ENCODE measurements around the gene FAM168B. TPM values are rescaled to one million over a fixed set of nuclear protein-coding genes. Genes with fewer than 3 reads are reported as not detected.

The FAM168B gene
- total RNA-seq, 1 experiment from 2014 or later: 81.4 TPM

DNA sequence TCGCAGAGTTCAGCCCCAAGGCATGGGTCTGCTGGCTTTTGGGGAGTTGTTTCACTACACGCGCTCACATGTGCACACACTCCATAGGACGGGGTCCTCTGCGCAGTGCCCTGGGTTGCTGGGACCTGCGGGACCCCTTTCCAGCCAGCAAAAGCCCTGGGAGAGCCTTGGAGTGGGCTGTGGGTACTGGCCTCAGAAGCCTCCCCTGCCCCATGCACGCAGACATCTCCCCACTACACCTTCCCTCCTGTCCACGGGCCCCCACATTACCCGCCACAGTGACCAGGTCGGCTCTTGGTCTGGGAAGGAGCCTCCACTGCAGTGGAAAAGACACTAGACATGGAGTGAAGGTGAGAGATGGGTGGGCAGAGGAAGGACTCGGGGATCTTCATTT, 48.5 kb downstream of the FAM168B start:
- no CpG with 5 or more reads among the region's 11 CpGs for WGBS (ENCODE audit: extremely low coverage, insufficient read length, low lambda C conversion rate)
- Histone ChIP-seq H2AK5ac (ENCODE audit: insufficient read length, low read length) (no peak overlapping the region), H3K9me3 (ENCODE audit: control insufficient read depth, low read depth, low read length) (no peaks in the 10 kb centered on the region), H4K8ac (replicated peaks; ENCODE audit: insufficient read length, low read depth, low read length) (no peak overlapping the region), H2BK20ac (ENCODE audit: low read depth, low read length, poor library complexity, severe bottlenecking) (no peak overlapping the region), H2BK120ac (ENCODE audit: low read depth, low read length, poor library complexity, severe bottlenecking) (no peak overlapping the region), H3K4ac (ENCODE audit: low read depth, low read length) (no peak overlapping the region), H2BK5ac (ENCODE audit: insufficient read length, low read length) (no peak overlapping the region), H3T11ph (ENCODE audit: low read length) (no peak overlapping the region), H4K20me1 (ENCODE audit: control insufficient read depth, insufficient read depth, insufficient read length) (peaks cover 2% of the 10 kb centered on the region), H3K4me1 (ENCODE audit: insufficient read depth, low read length) (no peaks in the 10 kb centered on the region), H4K5ac (ENCODE audit: insufficient read length, low read depth, low read length) (no peak overlapping the region), H3K9ac (ENCODE audit: extremely low read depth, insufficient read length, low read length) (no peak overlapping the region), H3K23ac (ENCODE audit: insufficient read length, low read depth, low read length) (no peak overlapping the region), H2BK15ac (ENCODE audit: low read depth, low read length) (no peak overlapping the region), H3K18ac (ENCODE audit: insufficient read length, low read depth, low read length) (no peak overlapping the region), H3K79me2 (ENCODE audit: insufficient read depth, low read length) (no peaks in the 10 kb centered on the region), H3K56ac (ENCODE audit: insufficient read length, low read depth, low read length) (no peak overlapping the region), H4K91ac (ENCODE audit: insufficient read length, low read depth, low read length) (no peak overlapping the region), H3K27ac (ENCODE audit: insufficient read length, low read depth, low read length) (no peak overlapping the region), H3K14ac (ENCODE audit: insufficient read depth, low read length) (no peak overlapping the region; the same call in 1 of the 2 replicates), H2BK12ac (ENCODE audit: insufficient read length, low read depth, low read length) (no peak overlapping the region), H3K4me2 (ENCODE audit: insufficient read depth, insufficient read length, low read length) (no peak overlapping the region), H2AFZ (ENCODE audit: low read length) (no peak overlapping the region), H3K23me2 (ENCODE audit: insufficient read length, low read depth, low read length, poor library complexity, severe bottlenecking) (no peaks in the 10 kb centered on the region), H3K27me3 (ENCODE audit: insufficient read depth, low read length) (no peaks in the 10 kb centered on the region), H3K79me1 (ENCODE audit: insufficient read depth, low read depth, low read length, poor library complexity, severe bottlenecking) (no peaks in the 10 kb centered on the region)
- no peak for DNase-seq
- H3K4me3 Mint-ChIP-seq: no peak overlapping the region
- H3K9me3 Mint-ChIP-seq: no peaks in the 10 kb centered on the region
- no peak overlapping the region for H3K27ac Mint-ChIP-seq
- H3K27me3 Mint-ChIP-seq (ENCODE audit: low read depth): no peaks in the 10 kb centered on the region; the same call in 1 of the 2 replicates
- peaks cover 9% of the 10 kb centered on the region in 2 experiments for H3K4me1 Mint-ChIP-seq
- H3K36me3 Mint-ChIP-seq (ENCODE audit: insufficient read depth in 1 of 3, low read depth in 3 of 3): peaks cover 12 to 30% (median 29%) of the 10 kb centered on the region in 3 experiments; a peak in 6 of 7 replicates
- TF ChIP-seq, protein P1, sequence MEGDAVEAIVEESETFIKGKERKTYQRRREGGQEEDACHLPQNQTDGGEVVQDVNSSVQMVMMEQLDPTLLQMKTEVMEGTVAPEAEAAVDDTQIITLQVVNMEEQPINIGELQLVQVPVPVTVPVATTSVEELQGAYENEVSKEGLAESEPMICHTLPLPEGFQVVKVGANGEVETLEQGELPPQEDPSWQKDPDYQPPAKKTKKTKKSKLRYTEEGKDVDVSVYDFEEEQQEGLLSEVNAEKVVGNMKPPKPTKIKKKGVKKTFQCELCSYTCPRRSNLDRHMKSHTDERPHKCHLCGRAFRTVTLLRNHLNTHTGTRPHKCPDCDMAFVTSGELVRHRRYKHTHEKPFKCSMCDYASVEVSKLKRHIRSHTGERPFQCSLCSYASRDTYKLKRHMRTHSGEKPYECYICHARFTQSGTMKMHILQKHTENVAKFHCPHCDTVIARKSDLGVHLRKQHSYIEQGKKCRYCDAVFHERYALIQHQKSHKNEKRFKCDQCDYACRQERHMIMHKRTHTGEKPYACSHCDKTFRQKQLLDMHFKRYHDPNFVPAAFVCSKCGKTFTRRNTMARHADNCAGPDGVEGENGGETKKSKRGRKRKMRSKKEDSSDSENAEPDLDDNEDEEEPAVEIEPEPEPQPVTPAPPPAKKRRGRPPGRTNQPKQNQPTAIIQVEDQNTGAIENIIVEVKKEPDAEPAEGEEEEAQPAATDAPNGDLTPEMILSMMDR (conservative IDR thresholded peaks at IDR 0.05): no peak

Measured in H9 (cell line).